Measurements from ENCODE around the gene MPEG1. TPM values are rescaled to one million over a fixed set of nuclear protein-coding genes. Genes with fewer than 3 reads are reported as not detected.

The MPEG1 gene
- total RNA-seq, 1 experiment from 2014 or later, result not detected

GRCh38 chr11:59164028-59164427 is 48.7 kb downstream of the MPEG1 start:
- TF ChIP-seq EZH2 (IDR thresholded peaks at IDR 0.05; ENCODE audit: low read length, unreplicated experiment) (no peak), EZH2phosphoT487 (IDR thresholded peaks at IDR 0.05; ENCODE audit: borderline replicate concordance, low read length) (no peak)
- TF ChIP-seq, protein P1, sequence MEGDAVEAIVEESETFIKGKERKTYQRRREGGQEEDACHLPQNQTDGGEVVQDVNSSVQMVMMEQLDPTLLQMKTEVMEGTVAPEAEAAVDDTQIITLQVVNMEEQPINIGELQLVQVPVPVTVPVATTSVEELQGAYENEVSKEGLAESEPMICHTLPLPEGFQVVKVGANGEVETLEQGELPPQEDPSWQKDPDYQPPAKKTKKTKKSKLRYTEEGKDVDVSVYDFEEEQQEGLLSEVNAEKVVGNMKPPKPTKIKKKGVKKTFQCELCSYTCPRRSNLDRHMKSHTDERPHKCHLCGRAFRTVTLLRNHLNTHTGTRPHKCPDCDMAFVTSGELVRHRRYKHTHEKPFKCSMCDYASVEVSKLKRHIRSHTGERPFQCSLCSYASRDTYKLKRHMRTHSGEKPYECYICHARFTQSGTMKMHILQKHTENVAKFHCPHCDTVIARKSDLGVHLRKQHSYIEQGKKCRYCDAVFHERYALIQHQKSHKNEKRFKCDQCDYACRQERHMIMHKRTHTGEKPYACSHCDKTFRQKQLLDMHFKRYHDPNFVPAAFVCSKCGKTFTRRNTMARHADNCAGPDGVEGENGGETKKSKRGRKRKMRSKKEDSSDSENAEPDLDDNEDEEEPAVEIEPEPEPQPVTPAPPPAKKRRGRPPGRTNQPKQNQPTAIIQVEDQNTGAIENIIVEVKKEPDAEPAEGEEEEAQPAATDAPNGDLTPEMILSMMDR (conservative IDR thresholded peaks at IDR 0.05; ENCODE audit: low read depth, low read length), result no peak
- Histone ChIP-seq H4K20me1 (ENCODE audit: low read length) (no peaks in the 10 kb centered on the region), H3K27ac (ENCODE audit: low read length) (no peak overlapping the region), H3K9ac (ENCODE audit: low read length) (no peak overlapping the region), H3K9me3 (ENCODE audit: low read length) (no peaks in the 10 kb centered on the region), H3F3A (ENCODE audit: low read length, unreplicated experiment) (no peaks in the 10 kb centered on the region), H3K27me3 (ENCODE audit: low read length) (peaks cover 62% of the 10 kb centered on the region), H2AFZ (ENCODE audit: low read length) (no peak overlapping the region), H3K79me2 (ENCODE audit: low read length) (no peaks in the 10 kb centered on the region), H3K4me1 (ENCODE audit: insufficient read depth, low read length) (no peaks in the 10 kb centered on the region), H3K4me2 (ENCODE audit: low read length) (no peak overlapping the region), H3K36me3 (ENCODE audit: low read depth, low read length) (no peaks in the 10 kb centered on the region), H3K9me2 (replicated peaks; ENCODE audit: low read length) (no peaks in the 10 kb centered on the region), H3K4me3 (ENCODE audit: low read length) (no peak overlapping the region)
- POLR2A ChIA-PET (ENCODE audit: unreplicated experiment), result no interaction called here
- intact Hi-C loops (cut with micrococcal nuclease), result no loop called here
- DNase-seq (peak; percentile 12), ATAC-seq (no peak)
- BruUV-seq (replicated peaks), result no TSS peak
- CTCF ChIA-PET, result interaction anchor here (0.6 kb wide), 1 partner anchor 588 kb away, joined by 3 read pairs; the partner anchor contains the start of gene LPXN

Other genes with a start within 250 kb of the MPEG1 start
- gene GLYATL1B, start 126.6 kb downstream of the MPEG1 start, total RNA-seq (2014; rRNA removed), result not detected in 2 replicates
- gene FAM111B, start 105.7 kb downstream of the MPEG1 start, total RNA-seq (2014; rRNA removed), result 22.5 and 26.7 TPM in 2 replicates
- 38.9 and 49.2 TPM in 2 replicates for gene FAM111A, start 70.1 kb downstream of the MPEG1 start, total RNA-seq (2014; rRNA removed)
- 4.0 and 4.9 TPM in 2 replicates for gene DTX4, start 40.8 kb downstream of the MPEG1 start, total RNA-seq (2014; rRNA removed)
- gene OR5AN1, start 146.0 kb upstream of the MPEG1 start, total RNA-seq (2014; rRNA removed), result not detected in 2 replicates
- gene OR5A2, start 213.5 kb upstream of the MPEG1 start, total RNA-seq (2014; rRNA removed), result not detected in 2 replicates
- gene OR5A1, start 223.5 kb upstream of the MPEG1 start, total RNA-seq (2014; rRNA removed), result not detected in 2 replicates
- not detected in 2 replicates for gene OR4D6, start 244.0 kb upstream of the MPEG1 start, total RNA-seq (2014; rRNA removed)

Measured in PC-3 (cell line).